Activated T-cell treated with anti-CD3 and anti-CD28 coated beads, Interleukin-2, amount 50 U/mL, for 48 hours (primary cell): ENCODE measurements around the gene E4F1.
"Not testable (repeated sequence)": the region's sequence is repeated elsewhere in the genome, so short reads cannot be mapped to it uniquely, and the experiment has no call there.

ENCODE experiments used
- DNase-seq, 2 experiments: peaks; one replicate each; pipeline ENCODE4 v3.0.0-alpha.2; 2020

The E4F1 gene

DNA sequence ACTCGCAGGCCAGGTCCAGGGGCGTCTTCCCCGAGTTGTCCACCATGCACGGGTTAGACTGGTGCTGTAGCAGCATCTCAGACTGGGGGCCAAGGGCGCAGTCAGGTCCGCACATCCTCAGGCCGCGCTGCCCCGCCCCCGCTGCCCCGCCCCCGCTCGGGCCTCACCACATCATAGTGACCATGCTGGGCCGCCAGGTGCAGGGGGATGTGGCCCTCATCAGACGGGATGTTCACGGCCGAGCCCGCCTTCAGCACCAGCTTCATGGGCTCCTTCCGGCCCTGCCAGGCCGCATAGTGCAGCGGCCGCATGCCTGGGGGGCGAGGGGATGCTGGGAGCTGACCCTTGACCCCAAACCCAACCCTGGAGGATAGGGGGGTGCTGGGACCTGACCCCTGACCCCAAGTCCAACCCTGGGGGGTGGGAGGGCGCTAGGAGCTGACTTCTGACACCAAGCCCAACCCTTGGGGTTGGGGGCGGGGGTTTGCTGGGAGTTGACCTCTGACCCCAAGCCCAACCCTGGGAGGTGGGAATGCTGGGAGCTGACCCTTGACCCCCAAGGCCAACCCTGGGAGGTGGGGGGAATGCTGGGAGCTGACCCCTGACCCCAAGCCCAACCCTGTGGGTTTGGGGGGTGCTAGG, 34.0 kb upstream of the E4F1 start:
- no peak for DNase-seq

DNA sequence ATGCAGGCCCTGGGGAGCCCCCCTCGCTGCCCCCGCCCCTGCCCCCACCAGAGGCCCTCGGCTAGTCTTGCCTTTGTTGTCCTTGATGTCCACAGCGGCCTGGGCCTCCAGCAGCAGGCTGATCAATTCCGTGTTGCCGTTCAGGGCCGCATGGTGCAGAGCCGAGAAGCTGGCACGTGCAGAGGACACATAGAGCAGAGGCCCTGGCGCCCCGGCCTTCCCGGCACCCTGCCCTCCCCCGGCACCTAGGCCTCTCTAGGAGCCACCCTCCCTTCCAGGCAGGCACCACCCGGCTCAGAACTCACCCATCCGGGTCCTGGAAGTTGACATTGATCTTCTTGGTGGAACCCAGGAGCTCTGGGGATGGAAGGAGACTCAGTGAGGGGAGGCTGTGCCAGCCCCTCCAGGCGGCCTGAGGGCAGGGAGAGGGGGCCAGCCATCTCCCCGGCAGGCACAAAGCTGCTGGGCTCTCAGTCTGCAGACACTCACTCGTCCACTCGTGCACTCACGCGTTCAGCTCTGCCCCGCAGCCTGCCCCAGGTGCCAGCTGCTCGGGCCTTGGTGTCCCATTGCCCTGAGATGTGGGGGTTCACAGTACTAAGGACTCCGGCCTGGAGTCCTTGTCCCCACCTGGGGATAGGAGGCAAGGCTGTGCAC, 33.3 kb upstream of the E4F1 start:
- no peak for DNase-seq

DNA sequence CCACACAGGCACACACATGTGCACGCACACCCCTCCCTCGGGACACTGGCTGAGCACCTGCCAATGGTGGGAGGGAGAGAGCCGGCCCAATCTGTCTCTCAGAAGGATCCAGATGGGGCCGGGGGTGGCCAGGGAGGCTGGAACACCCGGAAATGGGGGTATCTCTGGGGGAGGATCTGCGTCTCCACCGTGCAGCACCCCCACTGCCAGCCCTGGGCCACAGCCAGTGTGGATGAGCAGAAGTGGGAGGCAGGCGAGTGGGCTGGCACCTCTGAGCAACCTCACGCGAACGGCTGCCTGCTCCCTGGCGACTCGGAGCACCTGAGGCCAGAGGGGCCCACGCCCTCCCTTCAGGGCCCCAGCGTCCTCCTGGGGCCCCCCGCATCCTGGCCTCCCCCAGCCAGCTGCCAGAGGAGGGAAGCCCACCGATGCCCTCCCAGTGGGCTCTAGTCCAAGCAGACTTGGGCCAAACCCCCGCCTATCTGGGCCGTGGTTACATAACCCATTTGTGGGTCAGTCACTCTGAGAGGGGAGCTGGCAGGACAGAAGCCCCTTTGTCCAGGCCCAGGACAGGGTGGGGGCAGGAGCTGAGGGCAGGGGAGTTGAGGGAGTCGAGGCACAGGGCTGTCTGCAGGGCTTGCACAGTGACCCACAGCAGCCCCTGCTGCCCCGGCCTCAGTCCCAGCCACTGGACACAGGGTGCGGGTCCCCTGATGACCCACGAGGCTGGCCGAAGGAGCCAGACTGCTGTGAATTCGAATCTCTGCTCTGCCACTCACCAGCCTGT, 32.5 kb upstream of the E4F1 start:
- DNase-seq: no peak

DNA sequence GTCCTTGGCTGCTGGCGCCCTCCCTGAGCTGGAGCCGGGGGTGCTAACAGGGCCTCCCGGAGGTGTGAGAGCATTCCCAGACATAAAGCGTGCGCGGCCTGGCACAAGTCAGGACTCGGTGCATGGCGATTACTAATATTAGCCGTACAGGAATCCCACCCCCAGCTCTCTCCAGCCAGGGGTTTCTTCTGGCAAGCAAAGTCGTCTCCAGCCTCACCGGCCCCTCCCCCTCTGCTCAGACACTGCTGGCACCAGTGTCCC, 32.0 kb upstream of the E4F1 start:
- no peak for DNase-seq

DNA sequence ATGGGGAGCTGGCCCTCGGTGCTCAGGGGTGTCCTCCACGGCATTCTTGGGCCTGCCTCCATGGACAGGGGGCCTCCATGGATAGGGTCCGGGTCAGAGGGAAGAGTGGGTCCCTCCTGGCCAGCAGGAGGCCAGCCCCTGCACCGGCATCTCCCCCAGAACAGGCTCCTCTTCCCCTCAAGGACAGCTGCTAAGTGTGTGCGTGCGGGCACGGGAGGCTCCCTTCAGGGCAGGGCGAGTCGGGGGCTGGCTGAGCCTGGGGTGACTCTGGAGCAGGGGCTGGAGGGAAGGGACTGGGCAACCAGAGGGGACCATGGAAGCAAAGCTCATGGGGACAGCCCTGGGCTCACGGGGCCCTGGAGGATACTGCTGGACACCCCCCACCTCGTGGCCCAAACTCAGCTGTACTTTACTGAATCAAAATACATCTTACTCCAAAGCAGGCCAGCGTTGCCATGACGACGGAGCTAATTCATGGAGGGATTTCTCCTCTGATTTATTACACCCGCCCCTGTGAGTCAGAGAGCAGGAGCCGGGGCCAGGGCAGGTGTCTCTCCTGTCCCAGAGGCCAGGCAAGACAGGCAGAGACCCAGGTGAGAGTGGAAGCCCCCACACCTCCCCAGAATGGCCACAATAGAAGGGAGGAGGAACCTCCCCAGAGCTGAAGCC, 29.1 kb upstream of the E4F1 start:
- DNase-seq: no peak

DNA sequence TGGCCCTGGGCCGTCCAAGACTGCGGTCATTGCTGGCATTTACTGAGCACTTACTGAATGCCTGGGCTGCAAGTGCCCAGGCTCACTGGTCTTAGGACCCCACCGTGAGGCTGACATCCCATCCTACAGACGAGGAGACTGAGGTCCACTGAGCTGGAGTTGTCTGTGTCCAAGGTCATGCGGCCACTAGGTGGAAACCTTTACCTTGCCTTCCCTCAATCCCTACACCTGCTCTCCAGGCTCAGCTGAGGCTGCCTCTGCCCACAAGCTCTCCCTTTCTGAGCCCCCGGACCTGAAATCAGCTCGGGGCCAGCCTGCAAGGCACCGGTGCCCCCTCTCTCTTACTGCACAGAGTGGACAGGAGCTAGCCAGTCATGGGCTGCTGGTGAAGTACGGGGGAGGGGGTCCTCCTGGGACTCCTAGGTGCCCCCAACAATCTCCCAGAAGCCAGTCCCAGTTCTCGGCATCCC, 28.5 kb upstream of the E4F1 start:
- DNase-seq: peak; percentile 54 to 64

DNA sequence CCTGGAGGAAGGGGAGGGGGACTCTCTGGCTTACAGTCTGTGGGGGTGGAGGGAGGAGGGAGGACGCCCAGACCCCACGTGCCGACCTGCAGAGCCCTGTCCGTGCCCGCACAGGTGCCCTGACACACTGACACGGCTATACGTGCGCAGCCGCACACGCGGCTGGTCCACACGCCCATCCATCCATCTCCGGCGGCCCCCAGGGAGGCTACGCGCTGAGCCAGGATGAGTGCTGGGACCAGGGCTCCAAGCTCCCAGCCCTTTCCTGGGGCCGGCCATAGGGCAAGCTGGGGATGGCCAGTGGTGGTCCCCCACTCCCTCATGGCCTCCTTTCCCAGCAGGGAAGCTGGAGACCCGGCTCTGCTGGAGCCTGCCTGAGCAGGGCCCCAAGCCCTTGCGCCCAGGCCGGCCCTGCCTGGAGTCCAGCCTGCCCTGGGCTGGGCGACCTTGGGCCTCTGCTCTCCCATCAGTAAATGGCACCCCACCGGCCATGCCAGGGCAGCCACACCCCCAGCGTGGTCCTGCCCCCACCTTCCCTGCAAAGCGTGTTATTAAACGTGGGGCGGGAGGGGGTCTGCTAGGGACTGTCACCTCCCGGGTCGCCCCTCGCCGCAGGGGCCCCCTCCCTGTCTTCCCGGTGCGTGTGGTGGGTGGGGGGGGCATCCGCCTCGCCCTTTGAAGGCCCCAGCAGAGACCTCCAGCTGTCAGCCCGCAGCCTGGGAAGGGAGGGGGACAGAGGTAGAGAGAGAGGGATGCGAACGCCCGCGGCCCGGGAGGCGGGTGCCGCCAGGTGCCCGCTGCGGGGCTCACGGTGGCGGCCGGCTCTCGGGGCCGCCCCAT, 27.8 kb upstream of the E4F1 start:
- DNase-seq: no peak

DNA sequence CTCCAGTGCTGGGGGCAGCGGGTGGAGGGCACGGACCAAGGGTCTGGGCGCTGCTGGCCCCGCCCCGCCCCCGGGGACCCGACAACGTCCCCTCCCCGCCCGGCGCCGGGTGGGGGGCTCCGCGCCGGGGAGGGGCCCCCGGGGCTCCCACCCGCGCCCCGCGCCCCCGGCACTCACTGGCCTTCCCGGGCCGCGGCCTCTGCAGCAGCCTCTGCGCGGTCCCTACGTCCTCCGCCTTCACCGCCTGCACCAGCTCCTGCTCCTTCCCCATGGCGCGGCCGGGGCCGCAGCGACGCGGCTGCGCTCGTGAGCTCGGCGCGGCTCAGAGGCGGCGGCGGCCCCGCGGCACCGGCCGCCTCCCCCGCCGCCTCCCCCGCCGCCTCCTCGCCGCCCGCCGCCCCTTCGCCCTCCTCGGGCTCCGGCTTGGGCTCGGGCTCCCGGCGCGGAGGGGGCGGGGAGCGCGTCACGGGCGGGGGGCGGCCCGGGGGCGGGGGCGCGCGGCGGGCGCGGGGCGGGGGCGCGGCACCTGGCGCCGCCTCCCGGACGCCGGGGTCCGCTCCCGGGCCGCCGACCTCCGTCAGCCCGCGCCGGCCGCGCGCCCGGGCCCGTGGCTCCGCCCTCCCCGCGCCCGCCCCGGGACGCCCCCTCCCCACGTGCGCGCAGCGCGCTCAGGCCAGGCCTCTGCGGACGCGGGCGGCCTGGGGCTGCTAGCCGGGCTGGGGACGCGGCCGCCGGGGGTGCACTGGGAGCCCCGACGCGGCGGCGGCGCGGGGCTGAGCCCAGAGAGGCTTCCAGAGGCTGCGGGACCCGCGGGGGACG, 27.0 kb upstream of the E4F1 start, which contains the start of gene CASKIN1:
CASKIN1 (minus strand) TSS at position 444 of the 819 bp plus-strand sequence; CDS start at position 271, 173 bp downstream.
- DNase-seq: no peak

DNA sequence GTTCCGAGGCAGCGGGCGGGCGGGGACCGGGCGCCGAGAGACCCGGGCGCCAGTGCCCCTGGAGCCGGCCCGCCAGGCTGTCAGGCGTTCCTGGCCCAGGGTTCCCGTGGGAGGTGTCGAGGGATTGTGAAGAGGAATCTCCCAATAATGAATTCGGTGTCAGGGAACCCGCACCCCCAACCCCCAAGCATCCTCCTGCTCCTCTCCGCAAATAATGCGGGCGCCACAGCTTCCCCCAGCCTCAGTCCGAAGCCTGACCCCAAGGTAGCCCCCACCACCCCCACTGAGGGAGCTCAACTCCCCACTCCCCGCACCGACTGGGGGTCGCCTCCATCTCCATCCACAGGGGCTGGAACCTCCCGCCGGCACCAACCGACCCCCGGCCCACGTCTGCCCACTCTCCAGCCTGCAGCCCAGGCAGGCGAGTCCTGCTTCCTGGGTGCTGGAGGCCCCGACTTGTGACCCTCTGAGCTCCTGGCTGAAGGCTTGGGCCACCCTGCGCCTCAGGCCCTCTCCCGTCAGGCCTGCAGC, 26.3 kb upstream of the E4F1 start:
- no peak for DNase-seq

DNA sequence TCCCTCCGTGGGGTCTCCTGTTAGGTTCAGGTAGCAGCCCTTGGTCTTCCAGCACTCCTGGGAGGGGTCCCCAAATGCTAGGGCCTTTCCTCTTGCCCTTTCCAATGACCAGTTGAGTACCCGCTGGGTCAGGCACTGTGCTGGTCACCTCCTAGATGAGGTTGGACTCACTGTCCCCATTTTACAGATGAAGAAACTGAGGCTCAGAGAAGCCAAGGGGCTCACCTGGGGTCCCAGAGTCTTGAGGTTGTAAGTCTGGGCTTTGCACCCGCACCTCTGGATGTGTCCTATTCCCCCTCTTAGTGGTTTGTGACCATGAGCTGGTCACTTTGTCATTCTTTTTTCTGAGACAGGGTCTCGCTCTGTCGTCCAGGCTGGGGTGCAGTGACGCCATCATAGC, 25.6 kb upstream of the E4F1 start:
- no peak for DNase-seq

DNA sequence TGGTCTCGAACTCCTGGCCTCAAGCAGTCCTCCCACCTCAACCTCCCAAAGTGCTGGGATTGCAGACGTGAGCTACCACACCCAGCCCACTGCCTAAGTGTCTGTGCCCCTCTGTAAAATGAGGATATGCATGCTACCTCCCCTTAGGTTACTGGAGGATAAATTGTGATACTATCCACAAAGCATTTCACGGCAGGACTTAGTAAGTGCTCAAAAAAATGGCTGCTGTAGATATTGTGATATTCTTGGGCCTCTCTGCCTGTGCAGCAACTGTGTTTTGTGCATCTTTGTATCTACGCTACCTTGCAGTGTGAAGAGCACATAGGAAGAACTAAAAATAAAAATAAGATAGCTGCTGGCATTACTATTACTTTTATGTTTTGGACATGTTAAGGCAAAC, 25.1 kb upstream of the E4F1 start:
- DNase-seq: no peak

DNA sequence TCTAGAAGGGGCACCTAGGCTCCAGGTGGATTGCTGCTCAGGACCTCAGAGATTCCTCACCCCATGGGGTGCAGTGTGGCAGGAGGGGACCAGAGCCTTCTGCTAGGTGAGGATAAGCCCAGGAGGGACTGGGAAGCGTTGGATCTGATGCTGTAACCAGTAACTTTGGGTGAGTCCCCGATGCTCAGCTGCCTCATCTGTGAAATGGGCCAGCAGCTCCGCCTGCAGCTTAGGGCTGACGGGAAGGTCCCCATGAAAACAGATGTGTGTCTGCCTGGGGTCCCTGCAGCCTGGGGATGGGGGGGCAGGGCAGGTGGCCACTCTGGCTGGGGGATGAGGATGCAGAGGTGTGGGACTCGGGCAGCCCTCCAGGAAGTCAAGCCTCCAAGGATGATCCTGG, 24.3 kb upstream of the E4F1 start:
- no peak for DNase-seq

DNA sequence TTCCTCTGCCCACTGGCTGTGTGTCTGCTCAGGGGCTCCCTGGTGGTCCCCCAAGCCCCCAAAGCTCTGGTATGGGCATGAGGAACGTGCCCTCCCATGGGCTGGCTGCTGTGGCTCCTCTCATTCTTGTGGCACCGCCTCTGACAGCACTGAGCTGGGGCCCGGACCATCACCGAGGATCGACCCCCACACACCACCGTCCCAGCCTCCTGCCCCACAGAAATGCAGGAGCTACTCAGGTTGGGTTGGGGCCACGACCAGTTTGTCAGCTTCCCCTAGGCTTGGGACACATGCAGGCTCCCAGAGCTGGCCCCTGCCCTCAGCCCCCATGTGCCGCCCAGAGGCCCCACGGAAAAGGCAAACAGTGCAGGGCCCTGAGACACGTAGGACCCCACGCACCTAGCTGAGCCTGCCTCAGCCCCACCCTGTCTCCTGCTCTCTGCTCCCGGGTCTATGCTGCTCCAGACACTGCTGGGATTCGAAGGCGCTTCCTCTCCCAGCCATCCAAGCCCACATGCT, 23.7 kb upstream of the E4F1 start:
- DNase-seq: no peak

DNA sequence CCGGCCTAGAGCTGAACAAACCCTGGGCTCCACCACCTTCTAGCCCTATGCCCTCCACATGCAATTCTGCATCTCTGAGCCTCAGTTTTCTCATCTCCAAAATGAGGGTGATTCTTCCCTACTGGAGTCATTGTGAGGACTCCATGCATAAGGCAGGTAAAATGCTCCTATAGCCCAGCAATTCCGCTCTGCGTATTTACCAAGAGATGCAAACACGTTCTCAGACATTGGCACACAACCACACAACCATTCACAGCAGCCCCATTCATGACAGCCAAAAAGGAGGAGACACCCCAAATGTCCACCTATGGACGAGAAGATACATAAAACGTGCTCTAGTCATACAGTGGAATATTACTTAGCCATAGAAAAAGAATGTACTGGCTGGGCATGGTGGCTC, 23.1 kb upstream of the E4F1 start:
- no peak for DNase-seq

DNA sequence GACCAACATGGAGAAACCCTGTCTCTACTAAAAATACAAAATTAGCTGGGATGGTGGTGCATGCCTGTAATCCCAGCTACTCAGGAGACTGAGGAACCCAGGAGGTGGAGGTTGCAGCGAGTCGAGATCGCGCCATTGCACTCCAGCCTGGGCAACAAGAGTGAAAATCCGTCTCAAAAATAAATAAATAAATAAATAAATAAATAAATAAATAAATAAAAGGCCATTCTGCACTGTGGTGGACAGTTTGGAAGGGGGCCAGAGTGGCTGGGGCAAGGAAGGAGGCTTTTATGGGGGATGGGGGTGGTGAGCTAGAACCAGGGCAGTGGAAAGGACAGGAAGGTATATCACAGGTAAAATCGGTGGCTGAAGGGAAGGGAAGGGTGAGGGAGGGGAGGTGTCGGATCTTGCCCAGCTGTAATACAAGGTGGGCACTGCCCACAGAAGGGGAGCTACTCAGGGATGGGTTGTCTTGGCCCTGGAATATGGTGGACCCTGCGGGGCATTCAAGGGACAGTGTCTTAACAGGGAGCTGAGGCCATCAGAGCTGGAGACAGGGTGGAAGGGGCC, 20.2 kb upstream of the E4F1 start:
- not testable (repeated sequence) for DNase-seq

DNA sequence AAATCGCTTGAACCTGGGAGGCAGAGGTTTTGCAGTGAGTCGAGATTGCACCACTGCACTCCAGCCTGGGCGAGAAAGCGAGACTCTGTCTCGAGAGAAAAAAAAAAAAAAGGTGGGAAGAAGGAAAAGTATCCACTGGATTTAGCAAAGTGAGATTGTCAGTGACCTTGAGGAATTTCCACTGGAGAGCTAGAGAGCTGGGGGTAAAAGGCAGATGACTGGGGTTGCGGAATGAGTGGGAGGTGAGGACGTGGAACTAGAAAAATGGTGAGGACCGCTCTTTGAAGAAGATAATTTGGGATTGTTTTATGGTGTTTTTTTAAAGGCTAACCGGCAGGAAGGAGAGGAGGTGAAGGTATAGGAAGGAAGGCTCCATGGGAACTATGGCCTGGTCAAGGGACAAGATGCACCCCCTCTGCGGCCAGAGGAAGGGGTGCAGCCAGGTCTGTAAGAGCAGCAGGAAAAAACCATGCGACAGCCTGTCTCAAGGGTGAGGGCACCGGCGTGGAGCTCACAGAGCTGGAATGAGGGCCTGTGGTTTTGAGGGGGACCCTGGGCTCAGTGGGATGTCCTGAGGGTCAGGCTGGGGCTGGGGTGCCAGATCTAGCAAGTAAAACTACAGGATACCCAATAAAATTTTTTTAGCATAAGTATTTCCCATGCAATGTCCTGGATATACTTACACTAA, 18.8 kb upstream of the E4F1 start:
- peak in 1 of 2 experiments; percentile 34 for DNase-seq

DNA sequence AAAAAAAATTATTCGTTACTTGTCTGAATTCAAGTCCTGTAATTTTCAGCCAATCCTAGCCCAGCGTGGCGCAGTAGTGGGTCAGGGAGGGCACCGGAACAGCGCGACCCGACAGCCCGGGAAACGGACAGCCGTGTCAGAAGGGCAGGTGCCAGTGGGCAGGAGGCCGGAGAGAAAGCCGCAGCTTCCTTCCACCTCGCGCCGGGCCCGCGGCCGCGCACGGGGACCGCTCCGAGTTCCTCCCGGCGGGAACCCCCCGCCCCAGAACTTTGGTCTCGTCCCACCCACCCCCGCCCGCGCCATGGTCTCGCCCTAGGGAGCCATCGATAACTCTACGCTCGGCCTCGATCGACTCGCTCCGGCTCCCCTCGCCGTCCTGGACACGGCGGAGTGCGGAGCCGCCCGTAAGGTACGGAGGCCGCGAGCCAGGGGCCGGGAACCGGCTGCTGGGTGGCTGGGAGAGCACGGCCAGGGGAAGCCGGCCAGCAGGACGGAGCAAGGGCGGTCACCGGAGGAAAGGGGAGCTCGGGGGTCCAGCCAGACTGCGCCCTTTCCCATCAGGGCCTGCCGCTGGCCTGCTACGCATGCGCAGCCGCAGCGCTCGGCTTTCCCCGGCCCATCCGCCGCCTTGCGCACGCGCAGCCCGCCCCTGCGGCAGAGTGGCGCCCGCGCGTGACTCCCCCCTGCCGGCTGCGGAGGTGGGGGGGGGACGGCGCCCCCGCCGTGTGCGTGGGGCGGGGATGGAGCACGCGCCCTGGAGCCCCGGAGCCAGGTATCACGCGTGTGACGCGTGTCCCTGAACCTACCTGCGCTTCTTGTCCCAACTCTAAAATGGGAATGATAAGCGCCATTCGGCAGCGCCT, 18.1 kb upstream of the E4F1 start, which contains the start of gene MLST8:
MLST8 (plus strand) TSS at position 351 of the 863 bp plus-strand sequence. CDS start 632 bp downstream, outside the sequence.
- peak; percentile 92 to 93 for DNase-seq

DNA sequence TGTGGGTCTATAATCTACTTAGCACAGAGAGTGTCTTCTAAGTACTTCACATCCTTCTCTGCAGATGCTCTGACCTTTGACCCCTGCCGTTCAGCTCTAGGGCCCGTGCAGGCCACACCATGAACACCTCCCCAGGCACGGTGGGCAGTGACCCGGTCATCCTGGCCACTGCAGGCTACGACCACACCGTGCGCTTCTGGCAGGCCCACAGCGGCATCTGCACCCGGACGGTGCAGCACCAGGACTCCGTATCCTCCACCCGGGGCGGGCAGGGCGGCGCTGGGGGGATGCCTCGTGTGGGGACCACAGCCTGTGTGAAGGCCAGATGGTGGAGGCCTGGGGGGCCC, 17.5 kb upstream of the E4F1 start:
- no peak for DNase-seq

DNA sequence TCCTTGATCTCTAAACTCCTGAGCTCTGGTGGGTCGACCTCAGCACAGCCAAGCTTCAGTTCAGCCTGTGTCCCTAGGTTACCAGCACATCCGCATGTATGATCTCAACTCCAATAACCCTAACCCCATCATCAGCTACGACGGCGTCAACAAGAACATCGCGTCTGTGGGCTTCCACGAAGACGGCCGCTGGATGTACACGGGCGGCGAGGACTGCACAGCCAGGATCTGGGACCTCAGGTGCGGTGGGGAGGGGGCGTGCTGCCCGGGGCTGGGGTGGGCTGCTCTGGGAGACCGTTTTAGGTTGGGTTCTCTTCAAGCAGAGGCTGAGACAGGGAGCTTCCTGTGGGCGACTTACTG, 17.0 kb upstream of the E4F1 start:
- DNase-seq: no peak
